ENCODE data around the gene BRSK1.
A peak's percentile ranks its signal among the peaks of the same experiment; 100 is the strongest.

The BRSK1 gene

GRCh38 chr19:55352040-55352439 lies 68.2 kb downstream of the BRSK1 start:
- Histone ChIP-seq H3K27ac (ENCODE audit: low read depth, low read length) (no peak overlapping the region), H3K27me3 (ENCODE audit: control insufficient read depth in 1 of 2, insufficient read depth in 2 of 2, low read length in 2 of 2) (peaks cover 27 to 34% of the 10 kb centered on the region in 2 donors), H3K9ac (ENCODE audit: low read depth in 1 of 2, low read length in 2 of 2) (no peak overlapping the region), H3K9me3 (ENCODE audit: control insufficient read depth in 1 of 2, low read length in 2 of 2) (no peaks in the 10 kb centered on the region), H3K36me3 (ENCODE audit: control insufficient read depth in 1 of 2, insufficient read depth in 2 of 2, low read length in 2 of 2) (no peaks in the 10 kb centered on the region), H3K4me1 (ENCODE audit: control insufficient read depth in 1 of 2, insufficient read depth in 2 of 2, low read length in 2 of 2) (peaks cover 17 to 28% of the 10 kb centered on the region in 2 donors), H3K4me3 (ENCODE audit: low read depth in 1 of 2, low read length in 2 of 2) (no peak overlapping the region)

- peaks cover 27 to 36% of the 10 kb centered on the region in 2 donors for H3K27me3 ChIP-seq (ENCODE audit: control insufficient read depth in 1 of 2, insufficient read depth in 2 of 2, low read length in 2 of 2)
- H3K4me3 ChIP-seq (ENCODE audit: low read depth in 1 of 2, low read length in 2 of 2): no peak overlapping the region
- H3K27ac ChIP-seq (ENCODE audit: low read depth, low read length): no peak overlapping the region
- H3K4me1 ChIP-seq (ENCODE audit: control insufficient read depth in 1 of 2, insufficient read depth in 2 of 2, low read length in 2 of 2): peaks cover 17 to 28% of the 10 kb centered on the region in 2 donors
- no peaks in the 10 kb centered on the region for H3K9me3 ChIP-seq (ENCODE audit: control insufficient read depth in 1 of 2, low read length in 2 of 2)
- no peaks in the 10 kb centered on the region for H3K36me3 ChIP-seq (ENCODE audit: control insufficient read depth in 1 of 2, insufficient read depth in 2 of 2, low read length in 2 of 2)
- H3K9ac ChIP-seq (ENCODE audit: low read depth in 1 of 2, low read length in 2 of 2): no peak overlapping the region
Measured at GRCh38 chr19:55352549-55353145, 68.8 kb downstream of the BRSK1 start.

GRCh38 chr19:55353356-55353802 lies 69.6 kb downstream of the BRSK1 start:
- Histone ChIP-seq H3K4me3 (ENCODE audit: low read depth in 1 of 2, low read length in 2 of 2) (peak overlapping the region; percentile 48 to 63), H3K9me3 (ENCODE audit: control insufficient read depth in 1 of 2, low read length in 2 of 2) (no peaks in the 10 kb centered on the region), H3K4me1 (ENCODE audit: control insufficient read depth in 1 of 2, insufficient read depth in 2 of 2, low read length in 2 of 2) (peaks cover 17 to 28% of the 10 kb centered on the region in 2 donors), H3K27ac (ENCODE audit: low read depth, low read length) (no peak overlapping the region), H3K9ac (ENCODE audit: low read depth in 1 of 2, low read length in 2 of 2) (no peak overlapping the region), H3K27me3 (ENCODE audit: control insufficient read depth in 1 of 2, insufficient read depth in 2 of 2, low read length in 2 of 2) (peaks cover 27 to 36% of the 10 kb centered on the region in 2 donors), H3K36me3 (ENCODE audit: control insufficient read depth in 1 of 2, insufficient read depth in 2 of 2, low read length in 2 of 2) (no peaks in the 10 kb centered on the region)

- H3K27me3 ChIP-seq (ENCODE audit: control insufficient read depth in 1 of 2, insufficient read depth in 2 of 2, low read length in 2 of 2): peaks cover 27 to 36% of the 10 kb centered on the region in 2 donors
- no peaks in the 10 kb centered on the region for H3K9me3 ChIP-seq (ENCODE audit: control insufficient read depth in 1 of 2, low read length in 2 of 2)
- peak overlapping the region; percentile 48 to 63 for H3K4me3 ChIP-seq (ENCODE audit: low read depth in 1 of 2, low read length in 2 of 2)
- H3K9ac ChIP-seq (ENCODE audit: low read depth in 1 of 2, low read length in 2 of 2): no peak overlapping the region
- H3K4me1 ChIP-seq (ENCODE audit: control insufficient read depth in 1 of 2, insufficient read depth in 2 of 2, low read length in 2 of 2): peaks cover 17 to 28% of the 10 kb centered on the region in 2 donors
- no peak overlapping the region for H3K27ac ChIP-seq (ENCODE audit: low read depth, low read length)
- H3K36me3 ChIP-seq (ENCODE audit: control insufficient read depth in 1 of 2, insufficient read depth in 2 of 2, low read length in 2 of 2): no peaks in the 10 kb centered on the region
Measured at GRCh38 chr19:55353803-55354697, 70.3 kb downstream of the BRSK1 start.

- no peak within 1 kb of the TSS for H3K27ac ChIP-seq (ENCODE audit: low read depth, low read length)
- H3K9me3 ChIP-seq (ENCODE audit: control insufficient read depth in 1 of 2, low read length in 2 of 2): no peaks in the 10 kb centered on the region
- no peaks in the 10 kb centered on the region for H3K36me3 ChIP-seq (ENCODE audit: control insufficient read depth in 1 of 2, insufficient read depth in 2 of 2, low read length in 2 of 2)
- peaks cover 17 to 28% of the 10 kb centered on the region in 2 donors for H3K4me1 ChIP-seq (ENCODE audit: control insufficient read depth in 1 of 2, insufficient read depth in 2 of 2, low read length in 2 of 2)
- peaks cover 27 to 36% of the 10 kb centered on the region in 2 donors for H3K27me3 ChIP-seq (ENCODE audit: control insufficient read depth in 1 of 2, insufficient read depth in 2 of 2, low read length in 2 of 2)
- peak within 1 kb of the TSS; percentile 48 to 63 for H3K4me3 ChIP-seq (ENCODE audit: low read depth in 1 of 2, low read length in 2 of 2)
- H3K9ac ChIP-seq (ENCODE audit: low read depth in 1 of 2, low read length in 2 of 2): no peak within 1 kb of the TSS
Measured at GRCh38 chr19:55354698-55355212, 71.0 kb downstream of the BRSK1 start, which contains the start of gene COX6B2. Gene COX6B2, minus strand, starts transcription at chr19:55354719. Its CDS starts 198 bp downstream, at chr19:55354521.

GRCh38 chr19:55355213-55355821 lies 71.5 kb downstream of the BRSK1 start:
- H3K36me3 ChIP-seq (ENCODE audit: control insufficient read depth in 1 of 2, insufficient read depth in 2 of 2, low read length in 2 of 2): no peaks in the 10 kb centered on the region
- peaks cover 27 to 36% of the 10 kb centered on the region in 2 donors for H3K27me3 ChIP-seq (ENCODE audit: control insufficient read depth in 1 of 2, insufficient read depth in 2 of 2, low read length in 2 of 2)
- no peaks in the 10 kb centered on the region for H3K9me3 ChIP-seq (ENCODE audit: control insufficient read depth in 1 of 2, low read length in 2 of 2)
- no peak overlapping the region for H3K27ac ChIP-seq (ENCODE audit: low read depth, low read length)
- no peak overlapping the region for H3K9ac ChIP-seq (ENCODE audit: low read depth in 1 of 2, low read length in 2 of 2)
- H3K4me3 ChIP-seq (ENCODE audit: low read depth in 1 of 2, low read length in 2 of 2): no peak overlapping the region
- H3K4me1 ChIP-seq (ENCODE audit: control insufficient read depth in 1 of 2, insufficient read depth in 2 of 2, low read length in 2 of 2): peaks cover 17 to 28% of the 10 kb centered on the region in 2 donors

GRCh38 chr19:55358493-55358892 lies 74.7 kb downstream of the BRSK1 start:
- peaks cover 2 to 4% of the 10 kb centered on the region in 2 donors for H3K4me1 ChIP-seq (ENCODE audit: control insufficient read depth in 1 of 2, insufficient read depth in 2 of 2, low read length in 2 of 2)
- no peak overlapping the region for H3K9ac ChIP-seq (ENCODE audit: low read depth in 1 of 2, low read length in 2 of 2)
- no peaks in the 10 kb centered on the region for H3K9me3 ChIP-seq (ENCODE audit: control insufficient read depth in 1 of 2, low read length in 2 of 2)
- peaks cover 7 to 9% of the 10 kb centered on the region in 2 donors for H3K27me3 ChIP-seq (ENCODE audit: control insufficient read depth in 1 of 2, insufficient read depth in 2 of 2, low read length in 2 of 2)
- H3K36me3 ChIP-seq (ENCODE audit: control insufficient read depth in 1 of 2, insufficient read depth in 2 of 2, low read length in 2 of 2): no peaks in the 10 kb centered on the region
- no peak overlapping the region for H3K4me3 ChIP-seq (ENCODE audit: low read depth in 1 of 2, low read length in 2 of 2)
- H3K27ac ChIP-seq (ENCODE audit: low read depth, low read length): no peak overlapping the region

- Histone ChIP-seq H3K9me3 (ENCODE audit: control insufficient read depth in 1 of 2, low read length in 2 of 2) (no peaks in the 10 kb centered on the region), H3K27ac (ENCODE audit: low read depth, low read length) (no peak overlapping the region), H3K27me3 (ENCODE audit: control insufficient read depth in 1 of 2, insufficient read depth in 2 of 2, low read length in 2 of 2) (peaks cover 5 to 7% of the 10 kb centered on the region in 2 donors), H3K4me1 (ENCODE audit: control insufficient read depth in 1 of 2, insufficient read depth in 2 of 2, low read length in 2 of 2) (no peaks in the 10 kb centered on the region), H3K9ac (ENCODE audit: low read depth in 1 of 2, low read length in 2 of 2) (no peak overlapping the region), H3K4me3 (ENCODE audit: low read depth in 1 of 2, low read length in 2 of 2) (no peak overlapping the region), H3K36me3 (ENCODE audit: control insufficient read depth in 1 of 2, insufficient read depth in 2 of 2, low read length in 2 of 2) (no peaks in the 10 kb centered on the region)
Measured at GRCh38 chr19:55358943-55359908, 75.4 kb downstream of the BRSK1 start.

GRCh38 chr19:55360902-55361301 lies 77.1 kb downstream of the BRSK1 start:
- H3K36me3 ChIP-seq (ENCODE audit: control insufficient read depth in 1 of 2, insufficient read depth in 2 of 2, low read length in 2 of 2): no peaks in the 10 kb centered on the region
- no peaks in the 10 kb centered on the region for H3K9me3 ChIP-seq (ENCODE audit: control insufficient read depth in 1 of 2, low read length in 2 of 2)
- no peaks in the 10 kb centered on the region for H3K4me1 ChIP-seq (ENCODE audit: control insufficient read depth in 1 of 2, insufficient read depth in 2 of 2, low read length in 2 of 2)
- H3K4me3 ChIP-seq (ENCODE audit: low read depth in 1 of 2, low read length in 2 of 2): no peak overlapping the region
- no peak overlapping the region for H3K9ac ChIP-seq (ENCODE audit: low read depth in 1 of 2, low read length in 2 of 2)
- no peak overlapping the region for H3K27ac ChIP-seq (ENCODE audit: low read depth, low read length)
- peaks cover 0 to 3% of the 10 kb centered on the region in 2 donors for H3K27me3 ChIP-seq (ENCODE audit: control insufficient read depth in 1 of 2, insufficient read depth in 2 of 2, low read length in 2 of 2)
